ENCODE measurements around the gene LZTR1.
A peak's percentile ranks its signal among the peaks of the same experiment; 100 is the strongest.

The LZTR1 gene

GRCh38 chr22:20983081-20983771 is 1.1 kb downstream of the LZTR1 start:
- TF ChIP-seq CTCF (IDR thresholded peaks at IDR 0.05), result no peak
- peak overlapping the region; percentile 99 for H3K4me3 Mint-ChIP-seq
- peaks cover 19% of the 10 kb centered on the region for H3K36me3 Mint-ChIP-seq (ENCODE audit: low read depth)
- H3K9me3 Mint-ChIP-seq, result peaks cover 9% of the 10 kb centered on the region
- H3K27me3 Mint-ChIP-seq (ENCODE audit: low read depth, poor library complexity), result peaks cover 14% of the 10 kb centered on the region
- no peak for DNase-seq
- peaks cover 47% of the 10 kb centered on the region for H3K4me1 Mint-ChIP-seq
- H3K27ac Mint-ChIP-seq, result no peak overlapping the region

- Mint-ChIP-seq H3K27me3 (ENCODE audit: low read depth, poor library complexity) (no peaks in the 10 kb centered on the region), H3K4me1 (peaks cover 28% of the 10 kb centered on the region), H3K9me3 (no peaks in the 10 kb centered on the region), H3K4me3 (no peak overlapping the region), H3K27ac (no peak overlapping the region), H3K36me3 (ENCODE audit: low read depth) (peaks cover 19% of the 10 kb centered on the region)
- no peak for DNase-seq
- no peak for TF ChIP-seq CTCF (IDR thresholded peaks at IDR 0.05)
These were observed 3.6 kb downstream of the LZTR1 start for GRCh38 chr22:20985720-20986119.

GRCh38 chr22:20986365-20986764 is 4.3 kb downstream of the LZTR1 start:
- peaks cover 21% of the 10 kb centered on the region for H3K4me1 Mint-ChIP-seq
- H3K27me3 Mint-ChIP-seq (ENCODE audit: low read depth, poor library complexity), result no peaks in the 10 kb centered on the region
- no peak overlapping the region for H3K27ac Mint-ChIP-seq
- no peak overlapping the region for H3K4me3 Mint-ChIP-seq
- no peak for TF ChIP-seq CTCF (IDR thresholded peaks at IDR 0.05)
- peaks cover 19% of the 10 kb centered on the region for H3K36me3 Mint-ChIP-seq (ENCODE audit: low read depth)
- DNase-seq, result no peak
- no peaks in the 10 kb centered on the region for H3K9me3 Mint-ChIP-seq

- Mint-ChIP-seq H3K27me3 (ENCODE audit: low read depth, poor library complexity) (no peaks in the 10 kb centered on the region), H3K9me3 (no peaks in the 10 kb centered on the region), H3K4me3 (no peak overlapping the region), H3K4me1 (peaks cover 18% of the 10 kb centered on the region), H3K27ac (no peak overlapping the region), H3K36me3 (ENCODE audit: low read depth) (peaks cover 19% of the 10 kb centered on the region)
- DNase-seq, result no peak
- TF ChIP-seq CTCF (IDR thresholded peaks at IDR 0.05), result no peak
These were observed 5.3 kb downstream of the LZTR1 start for GRCh38 chr22:20987375-20987774.

GRCh38 chr22:20988573-20989322 is 6.7 kb downstream of the LZTR1 start:
- Mint-ChIP-seq H3K4me1 (peaks cover 4% of the 10 kb centered on the region), H3K27me3 (ENCODE audit: low read depth, poor library complexity) (no peaks in the 10 kb centered on the region), H3K36me3 (ENCODE audit: low read depth) (peaks cover 18% of the 10 kb centered on the region), H3K27ac (no peak overlapping the region), H3K9me3 (no peaks in the 10 kb centered on the region), H3K4me3 (no peak overlapping the region)
- TF ChIP-seq CTCF (IDR thresholded peaks at IDR 0.05), result no peak
- no peak for DNase-seq

Measured in nephron progenitor cell (in vitro differentiated cells).